OCI-LY1 (cell line): ENCODE measurements around the gene SLC25A44.
"Not testable (repeated sequence)": the region's sequence is repeated elsewhere in the genome, so short reads cannot be mapped to it uniquely, and the experiment has no call there.

Experiments used
- H2AFZ ChIP-seq: fragments of 200-600 bp; sonication (generic), shearing (Covaris generic); 2 replicates; pipeline ENCODE4 v1.6.0; 2014; ENCODE audit warnings: antibody characterized with exemption, mild to moderate bottlenecking, low read length
- H3F3A ChIP-seq: fragments of 200-600 bp; sonication (generic), shearing (Covaris generic); 2 replicates; pipeline ENCODE4 v1.6.0; 2014; ENCODE audit warnings: mild to moderate bottlenecking, antibody characterized with exemption, low read length, moderate library complexity; ENCODE audit not compliant: insufficient read depth
- H3K27ac ChIP-seq: fragments of 200-600 bp; sonication (generic); 2 replicates; pipeline ENCODE4 v1.5.1; 2014; ENCODE audit warnings: low read length, mixed run types, mild to moderate bottlenecking, low read depth; ENCODE audit not compliant: poor library complexity, severe bottlenecking
- H3K27me3 ChIP-seq: fragments of 200-600 bp; sonication (generic); 2 replicates; pipeline ENCODE4 v1.6.0; 2014; ENCODE audit warnings: antibody characterized with exemption, mild to moderate bottlenecking, low read length, moderate library complexity; ENCODE audit not compliant: insufficient read depth
- H3K36me3 ChIP-seq: fragments of 200-600 bp; sonication (generic); 2 replicates; pipeline ENCODE4 v1.6.1; 2014; ENCODE audit warnings: mild to moderate bottlenecking, antibody characterized with exemption, low read length, moderate library complexity, mixed read lengths; ENCODE audit not compliant: insufficient read depth
- H3K4me1 ChIP-seq: fragments of 200-600 bp; sonication (generic); 2 replicates; pipeline ENCODE4 v1.5.1; 2014; ENCODE audit warnings: mild to moderate bottlenecking, low read length, moderate library complexity; ENCODE audit not compliant: insufficient read depth, severe bottlenecking
- H3K4me2 ChIP-seq: fragments of 200-600 bp; sonication (generic), shearing (Covaris generic); 2 replicates; pipeline ENCODE4 v1.6.1; 2014; ENCODE audit warnings: low read length
- H3K4me3 ChIP-seq: fragments of 200-600 bp; sonication (generic); 2 replicates; pipeline ENCODE4 v1.5.1; 2014; ENCODE audit warnings: low read length, low read depth, mild to moderate bottlenecking, mixed read lengths; ENCODE audit not compliant: poor library complexity, severe bottlenecking
- H3K79me2 ChIP-seq: fragments of 200-600 bp; shearing (Covaris generic); 2 replicates; pipeline ENCODE4 v1.6.1; 2016; ENCODE audit warnings: mixed run types, low read length, mixed read lengths; ENCODE audit not compliant: insufficient read depth
- H3K9ac ChIP-seq: fragments of 200-600 bp; sonication (generic), shearing (Covaris generic); 2 replicates; pipeline ENCODE4 v1.6.1; 2014; ENCODE audit warnings: mild to moderate bottlenecking, low read length, mixed read lengths
- H3K9me2 ChIP-seq: fragments of 200-600 bp; sonication (generic), shearing (Covaris generic); 2 replicates; pipeline ENCODE4 v1.6.1; 2014; ENCODE audit warnings: low read depth, mild to moderate bottlenecking, low read length, mixed read lengths
- H3K9me3 ChIP-seq: fragments of 200-600 bp; shearing (Covaris generic); 2 replicates; pipeline ENCODE4 v1.6.1; 2014; ENCODE audit warnings: low read length, mixed read lengths
- H4K20me1 ChIP-seq: fragments of 200-600 bp; sonication (generic), shearing (Covaris generic); 2 replicates; pipeline ENCODE4 v1.6.0; 2016; ENCODE audit warnings: mild to moderate bottlenecking, low read length; ENCODE audit not compliant: insufficient read depth
- EZH2 ChIP-seq: fragments of 200-600 bp; sonication (generic), shearing (Covaris generic); IDR thresholded peaks from 2 replicates; pipeline ENCODE4 v1.8.0; 2017; ENCODE audit warnings: borderline replicate concordance, mixed run types, mild to moderate bottlenecking, antibody characterized with exemption, low read length, moderate library complexity, mixed read lengths
- TF ChIP-seq, protein P1 (sequence below): fragments of 200-600 bp; sonication (generic), shearing (Covaris generic); IDR thresholded peaks from 2 replicates; pipeline ENCODE4 v1.5.1; 2017; ENCODE audit warnings: mild to moderate bottlenecking, antibody characterized with exemption, low read length, moderate library complexity, mixed read lengths

Gene SLC25A44

DNA sequence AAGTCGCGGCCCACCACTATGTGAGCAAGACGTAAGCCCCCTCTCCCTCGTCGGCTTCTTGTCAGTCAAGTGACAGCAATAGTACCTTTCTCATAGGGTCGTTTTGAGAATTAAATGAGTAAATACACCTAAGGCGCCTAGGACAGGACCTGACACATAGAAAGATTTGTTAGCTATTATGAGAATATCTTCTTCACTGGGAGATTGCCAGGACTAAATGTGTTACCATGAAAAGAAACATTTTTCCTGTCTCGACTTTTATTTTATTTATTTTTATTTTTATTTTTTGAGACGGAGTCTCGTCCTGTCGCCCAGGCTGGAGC, 19.7 kb downstream of the SLC25A44 start:
- Histone ChIP-seq H3K9ac (peak overlapping the region; percentile 74), H3K9me2 (no peaks in the 10 kb centered on the region), H3K36me3 (peaks cover 35% of the 10 kb centered on the region; the same call in 1 of the 2 replicates), H2AFZ (no peak overlapping the region), H3K4me3 (peak overlapping the region; percentile 80), H3K27ac (peak overlapping the region; percentile 80), H3K9me3 (no peaks in the 10 kb centered on the region), H3K79me2 (peaks cover 12% of the 10 kb centered on the region; the same call in 1 of the 2 replicates), H3K4me1 (peaks cover 19% of the 10 kb centered on the region), H3K27me3 (no peaks in the 10 kb centered on the region), H3K4me2 (peak overlapping the region; percentile 88), H4K20me1 (no peaks in the 10 kb centered on the region), H3F3A (no peaks in the 10 kb centered on the region)
- TF ChIP-seq, protein P1, sequence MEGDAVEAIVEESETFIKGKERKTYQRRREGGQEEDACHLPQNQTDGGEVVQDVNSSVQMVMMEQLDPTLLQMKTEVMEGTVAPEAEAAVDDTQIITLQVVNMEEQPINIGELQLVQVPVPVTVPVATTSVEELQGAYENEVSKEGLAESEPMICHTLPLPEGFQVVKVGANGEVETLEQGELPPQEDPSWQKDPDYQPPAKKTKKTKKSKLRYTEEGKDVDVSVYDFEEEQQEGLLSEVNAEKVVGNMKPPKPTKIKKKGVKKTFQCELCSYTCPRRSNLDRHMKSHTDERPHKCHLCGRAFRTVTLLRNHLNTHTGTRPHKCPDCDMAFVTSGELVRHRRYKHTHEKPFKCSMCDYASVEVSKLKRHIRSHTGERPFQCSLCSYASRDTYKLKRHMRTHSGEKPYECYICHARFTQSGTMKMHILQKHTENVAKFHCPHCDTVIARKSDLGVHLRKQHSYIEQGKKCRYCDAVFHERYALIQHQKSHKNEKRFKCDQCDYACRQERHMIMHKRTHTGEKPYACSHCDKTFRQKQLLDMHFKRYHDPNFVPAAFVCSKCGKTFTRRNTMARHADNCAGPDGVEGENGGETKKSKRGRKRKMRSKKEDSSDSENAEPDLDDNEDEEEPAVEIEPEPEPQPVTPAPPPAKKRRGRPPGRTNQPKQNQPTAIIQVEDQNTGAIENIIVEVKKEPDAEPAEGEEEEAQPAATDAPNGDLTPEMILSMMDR = no peak
- TF ChIP-seq EZH2 = no peak

DNA sequence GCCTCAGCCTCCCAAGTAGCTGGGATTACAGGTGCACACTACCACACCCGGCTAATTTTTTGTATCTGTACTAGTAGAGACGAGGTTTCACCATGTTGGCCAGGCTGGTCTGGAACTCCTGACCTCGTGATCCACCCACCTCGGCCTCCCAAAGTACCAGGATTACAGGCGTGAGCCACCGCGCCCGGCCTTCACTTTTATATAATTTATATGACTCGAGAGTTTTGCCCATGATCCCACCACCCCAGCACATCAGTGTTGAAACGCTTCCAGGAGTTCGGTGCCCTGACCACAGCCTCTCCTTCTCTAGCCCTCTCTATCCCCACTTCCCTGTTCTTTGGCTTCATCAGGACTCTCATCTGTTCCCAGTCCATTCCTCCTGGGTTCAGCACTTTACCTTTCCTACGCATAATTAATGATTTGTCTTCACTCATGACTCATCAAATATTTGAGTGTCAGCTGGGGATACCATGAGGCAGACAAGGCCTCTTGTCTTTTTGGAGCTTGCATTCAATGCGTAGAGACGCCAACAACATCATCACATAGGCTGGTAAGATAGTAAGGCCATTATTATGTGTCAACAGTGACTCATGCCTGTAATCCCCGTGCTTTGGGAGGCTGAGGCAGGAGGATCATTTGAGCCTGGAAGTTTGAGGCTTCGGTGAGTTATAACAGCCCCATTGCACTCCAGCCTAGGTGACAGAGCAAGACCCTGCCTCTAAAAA, 20.3 kb downstream of the SLC25A44 start:
- H3K27me3 ChIP-seq = no peaks in the 10 kb centered on the region
- H3K27ac ChIP-seq = peak overlapping the region; percentile 7
- peak overlapping the region; percentile 88 for H3K4me2 ChIP-seq
- no peak overlapping the region for H2AFZ ChIP-seq
- no peaks in the 10 kb centered on the region for H3K9me2 ChIP-seq
- peaks cover 29% of the 10 kb centered on the region; the same call in 1 of the 2 replicates for H3K36me3 ChIP-seq
- H3K9ac ChIP-seq = peak overlapping the region; percentile 74
- peak overlapping the region; percentile 80 for H3K4me3 ChIP-seq
- no peaks in the 10 kb centered on the region for H3F3A ChIP-seq
- H3K9me3 ChIP-seq = no peaks in the 10 kb centered on the region
- H4K20me1 ChIP-seq = no peaks in the 10 kb centered on the region
- TF ChIP-seq, protein P1 = no peak
- TF ChIP-seq EZH2 = no peak
- peaks cover 19% of the 10 kb centered on the region for H3K4me1 ChIP-seq
- peaks cover 12% of the 10 kb centered on the region; the same call in 1 of the 2 replicates for H3K79me2 ChIP-seq

DNA sequence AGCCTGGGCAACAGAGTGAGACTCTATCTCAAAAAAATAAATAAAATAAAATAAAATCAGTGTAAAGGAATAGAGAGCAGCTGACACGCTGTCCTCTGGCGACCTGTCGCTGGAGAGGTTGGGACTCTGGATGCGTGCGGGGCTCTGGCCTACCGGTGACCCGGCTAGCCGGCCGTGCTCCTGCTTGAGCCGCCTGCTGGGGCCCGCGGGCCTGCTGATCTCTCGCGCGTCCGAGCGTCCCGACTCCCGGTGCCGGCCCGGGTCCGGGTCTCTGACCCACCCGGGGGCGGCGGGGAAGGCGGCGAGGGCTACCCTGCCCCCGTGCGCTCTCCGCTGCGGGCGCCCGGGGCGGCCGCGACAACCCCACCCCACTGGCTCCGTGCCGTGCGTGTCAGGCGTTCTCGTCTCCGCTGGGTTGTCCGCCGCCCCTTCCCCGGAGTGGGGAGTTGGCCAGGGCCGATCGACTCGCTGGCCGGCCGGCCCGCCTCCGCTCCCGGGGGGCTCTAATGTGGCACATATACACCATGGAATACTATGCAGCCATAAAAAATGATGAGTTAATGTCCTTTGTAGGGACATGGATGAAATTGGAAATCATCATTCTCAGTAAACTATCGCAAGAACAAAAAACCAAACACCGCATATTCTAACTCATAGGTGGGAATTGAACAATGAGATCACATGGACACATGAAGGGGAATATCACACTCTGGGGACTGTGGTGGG, 22.6 kb downstream of the SLC25A44 start:
- Histone ChIP-seq H3K79me2 (peaks cover 12% of the 10 kb centered on the region; the same call in 1 of the 2 replicates), H3K36me3 (peaks cover 19% of the 10 kb centered on the region; the same call in 1 of the 2 replicates), H3K4me1 (peaks cover 19% of the 10 kb centered on the region)
- H3K27me3 ChIP-seq, H3K9me3 ChIP-seq, H4K20me1 ChIP-seq, H3F3A ChIP-seq, H2AFZ ChIP-seq, H3K9me2 ChIP-seq, H3K4me2 ChIP-seq, H3K27ac ChIP-seq, H3K9ac ChIP-seq, H3K4me3 ChIP-seq: not testable (repeated sequence)
